ENCODE data around the gene APOO. TPM values are rescaled to one million over a fixed set of nuclear protein-coding genes. Genes with fewer than 3 reads are reported as not detected.

The APOO gene
- total RNA-seq, 1 experiment from 2014 or later: 42.3 TPM

DNA sequence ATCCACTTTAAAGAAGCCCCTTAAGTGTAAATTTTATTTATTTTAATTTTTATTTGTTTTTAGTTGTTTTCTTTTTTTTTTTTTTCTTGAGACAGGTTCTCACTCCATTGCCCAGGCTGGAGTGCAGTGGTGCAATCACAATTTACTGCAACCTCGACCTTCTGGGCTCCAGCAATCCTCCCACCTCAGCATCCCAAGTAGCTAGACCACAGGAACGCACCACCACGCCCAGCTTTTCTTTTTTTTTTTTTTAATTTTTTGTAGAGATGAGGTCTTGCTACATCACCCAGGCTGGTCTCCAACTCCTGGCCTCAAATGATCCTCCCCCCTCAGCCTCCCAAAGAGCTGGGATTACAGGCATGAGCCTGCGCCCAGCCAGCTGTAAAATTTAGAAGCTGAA, 118.8 kb downstream of the APOO start:
- ChIA-PET CTCF (interaction anchor here (0.6 kb wide), 1 partner anchor 112 kb away, joined by 3 read pairs; no protein-coding TSS in a partner anchor), POLR2A (ENCODE audit: unreplicated experiment) (no interaction called here)
- H3K4me1 ChIP-seq (replicated peaks; ENCODE audit: insufficient read depth): peaks cover 34% of the 10 kb centered on the region
- DNase-seq: no peak
- no peak overlapping the region for H3K27ac ChIP-seq
- no peaks in the 10 kb centered on the region for H3K9me3 ChIP-seq (ENCODE audit: insufficient read depth, low read depth)
- TF ChIP-seq, protein P1, sequence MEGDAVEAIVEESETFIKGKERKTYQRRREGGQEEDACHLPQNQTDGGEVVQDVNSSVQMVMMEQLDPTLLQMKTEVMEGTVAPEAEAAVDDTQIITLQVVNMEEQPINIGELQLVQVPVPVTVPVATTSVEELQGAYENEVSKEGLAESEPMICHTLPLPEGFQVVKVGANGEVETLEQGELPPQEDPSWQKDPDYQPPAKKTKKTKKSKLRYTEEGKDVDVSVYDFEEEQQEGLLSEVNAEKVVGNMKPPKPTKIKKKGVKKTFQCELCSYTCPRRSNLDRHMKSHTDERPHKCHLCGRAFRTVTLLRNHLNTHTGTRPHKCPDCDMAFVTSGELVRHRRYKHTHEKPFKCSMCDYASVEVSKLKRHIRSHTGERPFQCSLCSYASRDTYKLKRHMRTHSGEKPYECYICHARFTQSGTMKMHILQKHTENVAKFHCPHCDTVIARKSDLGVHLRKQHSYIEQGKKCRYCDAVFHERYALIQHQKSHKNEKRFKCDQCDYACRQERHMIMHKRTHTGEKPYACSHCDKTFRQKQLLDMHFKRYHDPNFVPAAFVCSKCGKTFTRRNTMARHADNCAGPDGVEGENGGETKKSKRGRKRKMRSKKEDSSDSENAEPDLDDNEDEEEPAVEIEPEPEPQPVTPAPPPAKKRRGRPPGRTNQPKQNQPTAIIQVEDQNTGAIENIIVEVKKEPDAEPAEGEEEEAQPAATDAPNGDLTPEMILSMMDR (conservative IDR thresholded peaks at IDR 0.05): no peak
- no peak for TF ChIP-seq EZH2 (IDR thresholded peaks at IDR 0.05; ENCODE audit: low read depth)
- intact Hi-C loops (cut with micrococcal nuclease; ENCODE audit: unreplicated experiment): no loop called here
- H3K36me3 ChIP-seq (ENCODE audit: low read depth): peaks cover 19% of the 10 kb centered on the region
- peaks cover 19% of the 10 kb centered on the region for H3K79me2 ChIP-seq (ENCODE audit: low read depth)
- H4K20me1 ChIP-seq (ENCODE audit: insufficient read depth): peaks cover 7% of the 10 kb centered on the region
- peaks cover 43% of the 10 kb centered on the region for H3F3A ChIP-seq (ENCODE audit: insufficient read depth, low read depth)
- H2AFZ ChIP-seq: no peak overlapping the region
- BruUV-seq (replicated peaks): no TSS peak
- H3K27me3 ChIP-seq (ENCODE audit: insufficient read depth, low read depth): no peaks in the 10 kb centered on the region
- H3K4me3 ChIP-seq: no peak overlapping the region
- H3K9me2 ChIP-seq (ENCODE audit: insufficient read depth): no peaks in the 10 kb centered on the region
- H3K4me2 ChIP-seq: no peak overlapping the region

DNA sequence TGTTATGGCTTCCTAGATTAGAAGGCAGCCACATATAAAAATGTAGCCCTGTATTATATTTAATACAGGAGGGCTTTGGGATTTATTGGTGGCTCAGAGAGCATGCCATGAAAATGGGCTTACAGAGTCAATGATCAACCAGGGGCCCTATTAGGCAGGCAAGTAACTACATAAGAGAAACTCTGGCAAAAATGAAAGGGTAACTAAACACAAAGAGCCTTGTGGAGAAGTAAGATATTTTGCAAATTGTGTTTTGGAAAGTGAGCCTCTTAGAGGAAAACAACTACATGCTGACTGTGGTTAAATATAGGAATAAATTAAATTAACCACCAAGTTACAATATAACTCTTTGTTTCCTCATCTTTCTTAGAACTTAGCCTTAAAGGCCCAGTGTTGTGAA, 119.2 kb downstream of the APOO start:
- H3K9me2 ChIP-seq (ENCODE audit: insufficient read depth): no peaks in the 10 kb centered on the region
- intact Hi-C loops (cut with micrococcal nuclease; ENCODE audit: unreplicated experiment): no loop called here
- peak overlapping the region; percentile 56 for H3K27ac ChIP-seq
- CTCF ChIA-PET: interaction anchor here (0.6 kb wide), 1 partner anchor 113 kb away, joined by 3 read pairs; no protein-coding TSS in a partner anchor
- peaks cover 47% of the 10 kb centered on the region for H3F3A ChIP-seq (ENCODE audit: insufficient read depth, low read depth)
- no peaks in the 10 kb centered on the region for H3K27me3 ChIP-seq (ENCODE audit: insufficient read depth, low read depth)
- no peak overlapping the region for H3K4me2 ChIP-seq
- H3K4me1 ChIP-seq (replicated peaks; ENCODE audit: insufficient read depth): peaks cover 34% of the 10 kb centered on the region
- BruUV-seq (replicated peaks): no TSS peak
- peaks cover 22% of the 10 kb centered on the region for H3K36me3 ChIP-seq (ENCODE audit: low read depth)
- H4K20me1 ChIP-seq (ENCODE audit: insufficient read depth): peaks cover 12% of the 10 kb centered on the region
- peaks cover 23% of the 10 kb centered on the region for H3K79me2 ChIP-seq (ENCODE audit: low read depth)
- no peaks in the 10 kb centered on the region for H3K9me3 ChIP-seq (ENCODE audit: insufficient read depth, low read depth)
- no peak for DNase-seq
- no peak overlapping the region for H3K4me3 ChIP-seq
- no peak overlapping the region for H2AFZ ChIP-seq
- POLR2A ChIA-PET (ENCODE audit: unreplicated experiment): no interaction called here
- TF ChIP-seq, protein P1 (conservative IDR thresholded peaks at IDR 0.05): no peak

DNA sequence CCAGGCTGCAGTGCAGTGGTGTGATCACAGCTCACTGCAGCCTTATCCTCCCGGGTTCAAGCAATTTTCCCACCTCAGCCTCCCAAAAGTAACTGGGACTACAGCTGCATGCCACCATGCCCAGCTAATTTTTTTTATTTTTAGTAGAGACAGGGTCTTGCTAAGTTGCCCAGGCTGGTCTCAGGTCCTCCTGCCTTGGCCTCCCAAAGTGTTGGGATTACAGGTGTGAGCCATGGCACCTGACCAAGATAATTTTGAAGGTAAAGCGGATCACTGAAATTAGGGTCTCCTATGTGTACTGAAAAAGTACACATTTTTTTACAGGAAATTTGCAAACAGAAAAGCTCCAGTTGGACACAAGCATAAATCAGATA, 120.0 kb downstream of the APOO start:
- Histone ChIP-seq H3K4me1 (replicated peaks; ENCODE audit: insufficient read depth) (peaks cover 30% of the 10 kb centered on the region), H2AFZ (no peak overlapping the region), H3K9me2 (ENCODE audit: insufficient read depth) (no peaks in the 10 kb centered on the region), H4K20me1 (ENCODE audit: insufficient read depth) (peaks cover 12% of the 10 kb centered on the region), H3K36me3 (ENCODE audit: low read depth) (peaks cover 22% of the 10 kb centered on the region), H3K4me3 (no peak overlapping the region), H3K27ac (0 out of 2 replicates have a peak overlapping the region, but pooled peaks have one; percentile 56), H3K4me2 (no peak overlapping the region), H3K9me3 (ENCODE audit: insufficient read depth, low read depth) (no peaks in the 10 kb centered on the region), H3K79me2 (ENCODE audit: low read depth) (peaks cover 24% of the 10 kb centered on the region), H3K27me3 (ENCODE audit: insufficient read depth, low read depth) (no peaks in the 10 kb centered on the region), H3F3A (ENCODE audit: insufficient read depth, low read depth) (peaks cover 44% of the 10 kb centered on the region)
- ChIA-PET CTCF (no interaction called here), POLR2A (ENCODE audit: unreplicated experiment) (no interaction called here)
- no TSS peak for BruUV-seq (replicated peaks)
- intact Hi-C loops (cut with micrococcal nuclease; ENCODE audit: unreplicated experiment): no loop called here
- TF ChIP-seq, protein P1 (conservative IDR thresholded peaks at IDR 0.05): no peak
- TF ChIP-seq EZH2 (IDR thresholded peaks at IDR 0.05; ENCODE audit: low read depth): no peak
- no peak for DNase-seq

All from PC-9 (cell line).